HG03139 (cell line): ENCODE measurements around the gene DIS3L.
A peak's percentile ranks its signal among the peaks of the same experiment; 100 is the strongest.
"Not testable (repeated sequence)": the region's sequence is repeated elsewhere in the genome, so short reads cannot be mapped to it uniquely, and the experiment has no call there.

Experiments used
- ATAC-seq: cut with Tn5 transposase; IDR thresholded peaks from one replicate; pipeline ENCODE4 v1.9.1; 2021; ENCODE audit not compliant: unreplicated experiment

DIS3L gene

DNA sequence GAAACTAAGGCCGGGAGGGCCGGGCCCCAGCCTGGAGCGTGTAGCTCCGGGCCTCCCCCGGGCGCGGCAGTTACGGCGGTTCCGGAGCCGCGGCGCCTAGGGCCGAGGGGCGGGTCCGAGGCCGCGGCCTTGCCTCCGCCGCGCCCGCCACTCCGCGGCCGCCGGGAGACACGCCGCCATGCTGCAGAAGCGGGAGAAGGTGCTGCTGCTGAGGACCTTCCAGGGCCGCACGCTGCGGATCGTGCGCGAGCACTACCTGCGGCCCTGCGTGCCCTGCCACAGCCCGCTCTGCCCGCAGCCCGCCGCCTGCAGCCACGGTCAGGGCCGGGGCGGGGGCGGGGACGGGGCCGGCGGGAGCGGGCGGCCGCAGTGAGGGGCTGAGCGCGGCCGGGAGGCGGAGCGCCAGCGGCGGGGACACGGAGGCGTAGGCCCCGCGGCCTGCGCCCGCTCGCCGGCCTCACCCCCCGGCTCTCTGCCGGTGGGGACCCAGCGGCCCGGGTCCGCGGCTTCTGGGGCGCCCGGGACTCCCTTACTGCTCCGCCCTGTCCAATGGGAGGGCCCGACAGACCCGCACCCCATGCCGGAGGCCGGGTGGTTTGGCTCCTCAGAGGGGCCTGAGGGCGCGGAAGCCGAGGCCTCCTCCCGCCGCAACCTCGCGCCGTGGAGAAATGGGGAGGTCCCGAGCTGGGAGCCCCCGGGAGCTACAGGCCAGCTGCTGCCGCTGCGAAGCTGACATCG is at the start of gene DIS3L:
Gene DIS3L (plus strand): TSS at position 150 of the 738 bp plus-strand sequence. CDS start 29 bp downstream, at position 179.
- peak; percentile 48 for ATAC-seq

DNA sequence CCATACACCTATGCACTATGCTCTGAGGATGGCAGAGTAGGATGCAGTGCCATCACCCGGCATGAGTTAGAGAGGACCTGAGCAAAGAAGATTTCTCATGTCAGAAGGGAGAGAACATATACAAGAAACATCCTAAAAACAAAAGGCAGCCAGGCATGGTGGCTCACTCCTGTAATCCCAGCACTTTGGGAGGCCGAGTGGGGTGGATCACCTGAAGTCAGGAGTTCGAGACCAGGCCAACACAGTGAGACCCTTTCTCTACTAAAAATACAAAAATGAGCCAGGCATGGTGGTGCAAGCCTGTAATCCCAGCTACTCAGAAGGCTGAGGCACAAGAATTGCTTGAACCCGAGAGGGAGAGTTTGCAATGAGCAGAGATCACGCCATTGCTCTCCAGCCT is 47.5 kb upstream of the DIS3L start:
- not testable (repeated sequence) for ATAC-seq

DNA sequence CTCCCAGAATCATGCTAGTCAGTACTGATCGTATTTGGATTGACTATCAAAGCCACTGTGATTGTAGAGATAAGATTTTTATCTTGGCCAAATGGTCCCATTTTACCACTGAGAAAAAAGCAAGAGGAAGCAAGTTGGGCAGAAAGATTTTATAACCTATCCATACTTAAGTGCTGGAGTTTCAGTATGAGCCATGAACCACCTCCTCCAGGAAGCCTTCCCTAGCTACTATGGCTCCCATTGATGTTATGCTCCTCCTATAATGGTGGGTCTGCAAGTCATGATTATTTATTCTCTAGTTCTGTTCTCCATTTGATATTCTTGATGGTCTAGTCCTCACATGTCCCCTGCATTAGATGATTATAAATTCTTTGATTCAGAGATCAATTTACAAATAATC is 46.4 kb upstream of the DIS3L start:
- ATAC-seq, result no peak

DNA sequence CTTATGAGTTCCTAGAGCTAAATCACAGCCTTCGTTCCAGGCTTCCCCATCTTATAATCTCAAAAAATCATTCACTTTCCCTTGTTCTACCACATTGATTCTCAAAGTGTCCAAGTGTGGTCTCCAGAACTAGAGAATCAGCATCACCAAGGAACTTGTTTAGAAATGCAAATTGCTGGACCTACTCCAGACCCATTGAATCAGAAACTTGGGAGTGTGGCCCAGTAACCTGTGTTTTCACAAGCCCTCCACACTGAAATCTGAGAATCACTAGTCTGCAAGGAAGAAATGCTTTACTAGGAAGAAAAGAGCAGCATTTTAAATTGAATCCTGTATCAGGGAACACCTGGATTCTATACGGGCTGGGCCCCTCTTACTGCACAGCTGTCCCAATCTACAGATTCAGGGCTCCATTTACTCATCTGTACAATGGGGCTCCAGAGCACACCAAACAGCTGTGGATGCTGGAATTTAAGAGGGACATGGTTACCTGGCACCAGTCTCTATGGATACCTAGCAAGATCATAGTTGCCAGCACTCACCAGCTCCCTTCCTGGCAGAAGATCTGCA is 43.7 kb upstream of the DIS3L start:
- ATAC-seq, result no peak

DNA sequence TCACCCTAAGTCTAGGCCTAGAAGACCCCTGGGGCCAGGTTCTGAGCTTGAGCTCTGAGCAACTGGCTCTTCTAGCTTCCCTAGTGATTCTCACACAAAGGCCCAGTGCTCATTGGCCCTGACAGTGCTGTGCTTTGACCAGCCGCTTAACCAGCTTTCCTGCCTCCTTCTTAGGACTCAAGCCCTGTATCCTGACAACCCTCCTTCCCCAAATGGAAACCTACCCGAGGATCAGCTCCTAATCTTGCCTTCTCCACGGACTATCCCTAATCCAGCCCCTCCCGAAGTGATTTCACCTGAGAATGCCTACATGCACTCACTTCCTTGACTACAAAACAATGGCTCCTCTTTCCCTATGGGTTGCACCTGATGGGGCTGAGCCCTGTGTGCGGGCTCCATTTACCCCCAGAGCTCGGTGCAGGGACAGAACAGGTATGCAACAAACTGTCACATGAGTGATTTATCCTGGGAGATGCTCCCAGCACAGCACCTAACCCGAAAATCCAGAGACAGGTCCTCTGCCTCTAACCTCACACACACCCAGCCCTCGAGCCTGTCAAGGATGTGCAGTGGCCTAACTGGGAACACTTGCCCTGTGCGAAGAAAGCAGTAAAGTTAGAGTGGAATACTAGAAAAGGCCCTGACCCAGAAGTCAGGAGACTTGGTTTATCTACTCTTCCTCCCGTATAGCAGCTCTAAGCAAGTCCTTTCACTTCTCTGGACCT is 42.1 kb upstream of the DIS3L start:
- ATAC-seq, result no peak

DNA sequence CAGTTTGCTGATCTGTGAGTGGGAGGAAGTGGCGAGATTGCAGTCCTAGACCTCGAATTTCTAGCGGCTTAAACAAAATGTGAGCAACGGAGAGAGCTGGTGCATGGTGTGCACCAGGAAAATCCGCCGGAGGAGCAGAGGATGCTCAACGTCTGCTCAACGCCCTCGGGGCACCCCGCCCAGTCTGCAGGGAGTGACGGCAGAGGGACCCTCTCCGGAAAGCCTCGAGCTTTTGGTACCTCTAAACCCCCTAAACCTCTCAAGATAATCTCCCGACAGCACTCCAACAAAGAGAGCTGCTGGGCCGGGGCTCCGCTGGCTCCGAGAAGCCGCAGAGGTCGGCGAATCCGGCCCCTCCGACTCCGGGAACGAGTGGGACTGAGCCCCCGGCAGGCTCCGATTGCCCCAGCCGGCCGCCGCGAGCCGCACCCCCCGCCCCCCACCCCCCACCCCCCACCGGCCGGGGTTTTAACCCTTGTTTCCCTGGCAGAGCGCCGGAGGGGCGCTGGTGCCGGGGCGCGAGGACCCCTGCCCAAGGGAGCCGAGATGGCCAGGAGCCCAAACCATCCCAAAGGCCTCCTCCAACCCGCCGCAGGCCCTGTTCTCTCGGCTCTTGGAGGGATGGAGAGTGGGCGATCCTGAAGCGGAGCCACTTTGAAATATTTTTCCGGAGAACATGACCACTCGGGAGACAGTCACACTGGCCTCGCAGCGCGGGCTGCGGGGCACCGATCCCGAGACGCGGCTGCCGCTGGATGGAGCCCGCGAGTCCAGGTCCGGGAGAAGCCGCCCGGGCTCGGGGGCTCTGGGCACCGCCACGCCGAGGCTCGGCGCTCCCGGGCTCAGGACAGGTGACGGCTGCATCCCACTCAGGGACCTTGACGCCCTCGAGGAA is 41.3 kb upstream of the DIS3L start:
- no peak for ATAC-seq

DNA sequence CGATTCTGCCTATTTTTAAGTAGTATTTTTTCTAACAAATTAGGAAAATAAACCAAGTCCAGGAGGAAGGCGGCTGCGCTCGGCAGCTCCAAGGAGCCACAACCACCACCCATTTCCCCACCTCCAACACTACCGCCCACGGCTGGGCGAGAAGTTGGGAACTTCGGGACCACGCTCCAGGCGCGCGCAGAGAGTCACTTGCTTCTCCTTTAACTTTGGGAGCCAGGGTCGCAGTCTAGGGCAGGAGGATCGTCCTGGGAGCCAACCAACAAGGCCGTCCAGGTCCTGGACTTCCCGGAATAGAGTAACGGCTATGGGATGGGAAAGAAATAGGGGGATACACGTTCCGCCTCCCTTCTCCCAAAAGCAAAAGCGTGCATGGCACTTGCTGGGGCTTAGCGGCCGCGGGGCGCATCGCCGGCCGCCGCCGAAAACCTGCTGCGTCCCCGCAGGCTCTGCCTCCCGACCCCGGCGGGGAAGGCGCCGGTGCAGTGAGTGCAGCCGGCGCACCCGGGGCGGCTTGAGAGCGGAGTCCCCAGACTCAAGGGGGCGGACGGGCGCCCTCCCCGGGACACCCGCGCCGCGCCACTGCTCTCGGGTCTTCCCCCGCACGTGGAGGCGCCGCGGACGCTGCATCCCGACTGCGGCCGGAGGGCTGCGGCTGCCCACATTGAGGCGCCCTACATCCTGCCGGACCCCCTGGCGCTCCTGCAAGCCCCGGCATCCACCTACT is 40.5 kb upstream of the DIS3L start:
- ATAC-seq, result no peak

DNA sequence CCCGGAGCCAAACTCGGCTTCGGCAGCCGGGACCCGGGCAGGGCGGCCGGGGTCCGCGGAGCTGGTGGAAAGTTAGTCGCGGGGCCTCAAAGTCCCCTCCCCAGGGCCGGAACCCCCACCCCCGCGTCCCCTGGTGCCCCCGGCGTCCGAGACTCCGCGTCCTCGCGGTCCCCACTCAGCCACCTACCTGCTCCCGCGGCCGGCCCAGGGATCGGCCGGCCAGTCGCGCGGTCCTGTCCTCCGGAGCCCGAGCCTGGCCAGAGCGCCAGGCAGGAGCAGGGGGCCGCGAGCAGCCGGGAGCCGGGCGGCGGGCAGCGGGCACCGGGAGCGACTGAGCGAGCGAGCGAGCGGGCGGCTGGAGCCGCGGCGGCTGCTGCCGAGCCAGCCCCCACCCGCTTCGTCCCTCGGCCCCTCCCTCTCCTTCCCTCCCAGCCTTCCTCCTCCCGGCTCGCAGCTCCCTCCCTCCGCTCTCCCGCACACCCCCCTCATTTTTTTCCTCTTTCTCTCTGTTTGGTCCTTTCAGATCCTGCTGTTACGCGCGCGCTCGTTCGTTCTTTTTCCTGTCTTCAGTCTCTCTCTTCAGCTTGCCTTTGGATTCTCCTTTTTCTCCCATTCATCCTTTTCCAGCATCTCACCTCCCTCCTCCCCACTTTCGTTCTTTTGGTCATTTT is 39.8 kb upstream of the DIS3L start, which contains the start of gene MEGF11:
Gene MEGF11 (minus strand): TSS at position 333 of the 671 bp plus-strand sequence. CDS start 125,347 bp downstream, outside the sequence.
- no peak for ATAC-seq

DNA sequence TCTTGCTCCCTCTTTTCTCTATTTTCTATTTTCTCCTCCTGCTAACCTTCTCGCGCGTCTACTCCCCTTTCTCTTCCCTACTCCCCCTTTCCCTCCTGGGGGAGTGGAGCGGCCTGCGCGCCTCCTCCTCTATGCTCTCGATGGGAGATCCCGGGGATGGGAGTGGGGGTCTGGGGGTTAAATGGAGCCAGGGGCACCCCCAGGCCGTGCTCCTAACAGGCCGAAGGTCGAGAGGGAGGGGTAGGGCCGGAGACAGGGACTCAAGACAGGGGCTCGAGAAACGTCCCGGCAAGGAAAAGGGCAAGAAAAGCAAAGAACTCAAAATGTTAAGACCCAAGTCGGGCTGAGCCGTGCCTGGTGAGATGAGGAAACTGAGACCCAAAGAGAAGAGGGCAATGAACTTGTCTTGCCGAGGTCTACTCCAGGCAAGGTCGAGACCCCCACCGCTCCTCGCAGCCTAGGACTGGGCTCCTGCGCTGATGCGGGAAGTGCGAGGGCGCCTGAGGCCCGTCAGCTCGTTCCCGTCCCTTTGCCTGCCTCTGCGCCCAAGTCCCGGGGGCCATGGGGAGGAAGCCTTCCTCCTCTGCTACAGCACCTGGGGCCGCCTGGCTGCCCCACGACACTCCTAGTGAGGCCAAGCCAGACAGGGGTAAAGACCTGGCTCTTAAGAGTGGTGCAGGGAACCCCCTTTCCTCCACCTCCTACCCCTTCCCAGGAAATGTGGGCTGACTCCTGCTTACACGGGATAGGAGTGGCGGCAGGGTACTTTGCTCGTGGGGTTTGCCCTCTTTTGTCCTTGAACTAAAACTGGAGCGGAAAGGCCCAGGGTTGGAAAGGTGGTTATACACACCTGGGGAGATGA is 39.0 kb upstream of the DIS3L start:
- ATAC-seq, result no peak

DNA sequence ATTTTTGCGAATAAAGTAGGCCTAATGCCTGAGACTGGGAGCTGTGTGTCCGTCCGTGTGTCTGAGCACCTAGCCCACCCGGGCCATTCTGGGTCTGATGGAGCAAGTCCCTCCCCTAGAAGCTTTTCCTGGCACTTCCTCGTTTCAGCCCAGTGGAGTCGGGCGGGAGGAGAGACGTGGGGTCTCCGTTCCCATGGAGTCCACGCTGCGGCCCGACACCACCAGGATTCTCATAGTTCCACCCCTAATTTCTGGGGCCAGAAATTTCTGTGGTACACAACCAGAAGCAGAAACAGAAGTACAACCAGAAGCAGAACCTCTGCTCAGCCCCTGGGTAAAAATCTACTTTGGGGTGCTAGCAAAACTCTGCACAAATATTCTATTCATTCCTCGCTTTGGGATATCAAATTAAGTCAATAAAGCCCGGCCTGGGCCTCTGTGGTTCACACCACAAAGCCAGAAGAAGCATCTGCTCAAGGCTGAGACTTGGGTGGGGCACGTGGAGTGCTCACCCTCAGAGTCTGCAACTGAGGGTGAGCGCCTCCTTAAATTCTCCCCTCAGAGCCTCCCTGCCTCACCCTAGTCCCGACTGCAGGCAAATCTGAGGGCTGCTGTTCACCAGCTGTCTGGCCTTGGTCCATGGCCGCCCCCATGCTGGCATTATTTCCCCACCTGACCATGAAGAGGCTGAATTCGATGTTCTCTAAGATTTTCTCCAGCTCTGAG is 38.3 kb upstream of the DIS3L start:
- no peak for ATAC-seq

DNA sequence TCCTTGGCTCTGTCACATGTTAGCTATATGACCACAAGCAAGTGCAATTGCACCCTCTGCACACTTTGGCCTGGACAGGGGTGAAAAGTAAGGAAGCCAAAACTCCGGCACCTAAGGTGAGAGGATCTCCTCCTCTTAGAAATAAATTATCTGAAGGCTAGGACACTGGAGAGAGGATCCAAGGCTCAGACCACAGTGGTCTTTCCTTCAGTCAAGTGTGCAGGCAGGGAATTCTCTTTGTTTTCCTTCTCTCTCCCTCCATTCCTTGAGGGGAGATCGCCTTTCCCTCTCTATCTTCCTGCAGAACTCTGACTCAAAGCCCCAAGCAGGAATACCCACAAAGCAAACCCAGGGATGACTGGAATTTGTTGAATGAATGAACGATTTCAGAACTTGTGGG is 36.7 kb upstream of the DIS3L start:
- ATAC-seq, result no peak

DNA sequence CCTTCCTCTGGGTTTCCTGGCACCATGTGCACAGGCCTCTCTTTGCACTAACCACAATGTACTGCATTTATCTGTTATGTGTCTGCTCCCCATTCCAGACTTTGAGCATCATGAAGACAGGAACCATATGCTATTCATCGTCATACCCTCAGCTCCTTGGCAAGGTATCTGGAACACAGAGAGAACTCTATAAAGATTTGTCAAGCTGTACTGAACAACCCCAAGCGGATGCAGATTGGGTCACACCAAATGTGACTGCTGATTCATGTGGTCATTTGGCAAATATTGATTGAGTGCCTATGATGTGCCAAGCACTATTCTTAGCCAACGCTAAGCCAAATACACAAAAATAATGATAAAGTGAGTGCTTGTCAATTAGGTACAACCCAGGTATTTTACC is 32.3 kb upstream of the DIS3L start:
- no peak for ATAC-seq

DNA sequence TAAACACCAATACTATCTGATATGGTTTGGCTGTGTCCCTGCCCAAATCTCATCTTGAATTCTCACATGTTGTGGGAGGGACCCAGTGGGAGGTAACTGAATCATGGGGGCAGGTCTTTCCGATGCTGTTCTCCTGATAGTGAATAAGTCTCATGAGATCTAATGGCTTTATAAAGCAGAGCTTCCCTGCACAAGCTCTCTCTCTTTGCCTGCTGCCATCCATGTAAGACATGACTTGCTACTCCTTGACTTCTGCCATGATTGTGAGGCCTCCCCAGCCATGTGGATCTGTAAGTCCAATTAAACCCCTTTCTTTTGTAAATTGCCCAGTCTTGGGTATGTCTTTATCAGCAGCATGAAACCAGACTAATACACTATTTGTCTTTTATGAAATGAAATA is 30.5 kb upstream of the DIS3L start:
- ATAC-seq, result not testable (repeated sequence)

DNA sequence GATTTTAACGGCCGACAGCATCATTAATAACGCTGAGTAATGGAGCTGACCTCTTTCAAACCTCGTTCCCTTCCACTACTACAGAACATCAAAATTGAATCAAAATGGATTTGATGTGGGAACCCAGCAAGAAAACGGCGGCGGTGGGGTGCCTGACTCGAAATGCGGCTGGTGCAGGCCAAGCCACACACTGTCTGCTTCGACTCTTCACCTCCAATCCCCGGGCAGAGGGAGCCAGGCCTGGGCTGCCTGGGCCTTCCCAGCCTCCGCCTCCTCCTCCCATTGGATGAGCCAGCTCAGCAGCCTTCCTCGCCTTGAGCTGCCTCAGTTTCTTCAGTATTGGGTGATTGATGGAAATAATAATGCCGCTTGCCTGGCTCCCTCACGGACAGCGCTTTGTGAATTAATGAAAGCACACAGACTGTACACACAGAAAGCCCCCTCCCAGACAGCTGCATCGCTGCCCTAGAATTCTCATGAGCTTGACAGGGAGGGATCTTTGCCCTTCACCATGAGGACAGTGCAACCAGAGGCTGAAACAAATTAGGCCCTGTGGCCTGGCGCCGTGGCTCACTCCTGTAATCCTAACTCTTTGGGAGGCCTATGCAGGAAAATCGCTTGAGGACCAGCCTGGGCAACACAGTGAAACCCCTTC is 28.4 kb upstream of the DIS3L start:
- no peak for ATAC-seq

DNA sequence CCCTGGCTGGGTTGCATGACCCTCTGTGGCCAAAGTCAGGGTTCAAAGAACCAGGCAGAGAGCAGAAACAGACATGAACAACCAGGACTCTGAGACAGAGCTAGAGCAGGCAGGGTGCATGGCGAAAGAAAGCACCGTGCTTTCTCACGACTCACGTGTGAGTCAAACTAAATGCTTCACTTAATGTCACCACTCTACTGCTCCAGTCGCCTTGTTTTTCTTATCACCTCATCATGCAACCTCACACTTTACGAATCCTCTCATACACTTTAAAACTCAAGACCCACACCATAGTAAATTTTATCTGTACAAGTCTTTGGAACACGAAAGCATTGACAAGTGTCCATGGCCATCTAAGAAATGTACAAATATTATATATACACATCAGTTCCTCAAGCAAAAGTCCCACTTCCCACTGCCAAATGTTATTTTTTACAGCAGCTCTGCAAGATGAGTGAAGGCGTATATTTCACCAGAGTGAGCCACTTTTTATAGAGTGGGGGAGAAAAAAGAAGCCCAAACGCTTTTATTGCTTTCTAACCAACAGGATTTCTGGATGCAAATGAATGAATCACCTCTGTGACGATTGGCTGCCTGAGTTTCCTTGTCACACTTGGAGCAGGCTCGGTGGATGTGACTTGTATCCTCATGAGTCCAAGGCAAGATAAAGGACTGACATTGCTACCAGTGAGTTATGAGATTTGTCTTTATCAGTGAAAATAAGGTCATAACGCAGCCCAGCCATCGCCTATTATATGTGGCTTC is 23.9 kb upstream of the DIS3L start:
- no peak for ATAC-seq

DNA sequence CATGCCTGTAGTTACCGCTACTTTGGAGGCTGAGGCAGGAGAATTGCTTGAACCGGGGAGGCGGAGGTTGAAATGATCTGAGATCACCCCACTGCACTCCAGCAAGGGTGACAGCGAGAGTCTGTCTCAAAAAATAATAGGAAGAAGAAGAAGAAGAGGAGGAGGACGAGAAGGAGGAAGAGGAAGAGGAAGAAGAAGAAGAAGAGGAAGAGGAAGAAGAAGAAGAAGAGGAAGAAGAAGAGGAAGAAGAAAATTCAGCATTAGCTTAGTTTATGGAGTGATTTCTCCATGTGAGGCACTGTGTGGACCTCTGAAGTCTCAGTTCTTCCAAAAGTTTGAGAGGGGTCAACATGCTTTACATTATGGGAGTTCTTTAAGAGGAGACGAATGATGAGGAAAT is 22.4 kb upstream of the DIS3L start:
- no peak for ATAC-seq

DNA sequence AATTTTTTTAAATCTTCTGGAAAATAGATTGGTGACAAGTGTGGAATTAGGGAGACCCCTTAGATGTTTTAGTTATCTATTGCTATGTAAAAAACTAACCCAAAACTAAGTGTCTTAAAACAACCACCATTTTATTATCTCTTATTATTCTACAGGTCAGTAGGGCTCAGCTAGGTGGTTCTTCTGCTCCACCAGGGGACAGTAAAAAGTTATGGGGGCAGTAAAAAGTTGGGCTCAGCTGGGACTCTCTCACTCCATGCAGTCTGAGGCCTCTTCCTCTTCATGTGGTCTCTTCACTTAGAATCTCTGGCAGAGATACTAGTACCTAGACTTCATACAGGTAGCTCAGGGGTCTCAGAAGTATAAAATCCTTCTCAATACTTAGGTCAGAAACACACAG is 18.0 kb upstream of the DIS3L start:
- ATAC-seq, result no peak
